ENCODE results near the gene ADAMTSL1.

The ADAMTSL1 gene

GRCh38 chr9:18811171-18811570 is 337.2 kb downstream of the ADAMTSL1 start:
- DNase-seq (ENCODE audit: low read depth, low spot score) = no peak

GRCh38 chr9:18819418-18819817 is 345.5 kb downstream of the ADAMTSL1 start:
- DNase-seq (ENCODE audit: low read depth, low spot score) = no peak

DNA sequence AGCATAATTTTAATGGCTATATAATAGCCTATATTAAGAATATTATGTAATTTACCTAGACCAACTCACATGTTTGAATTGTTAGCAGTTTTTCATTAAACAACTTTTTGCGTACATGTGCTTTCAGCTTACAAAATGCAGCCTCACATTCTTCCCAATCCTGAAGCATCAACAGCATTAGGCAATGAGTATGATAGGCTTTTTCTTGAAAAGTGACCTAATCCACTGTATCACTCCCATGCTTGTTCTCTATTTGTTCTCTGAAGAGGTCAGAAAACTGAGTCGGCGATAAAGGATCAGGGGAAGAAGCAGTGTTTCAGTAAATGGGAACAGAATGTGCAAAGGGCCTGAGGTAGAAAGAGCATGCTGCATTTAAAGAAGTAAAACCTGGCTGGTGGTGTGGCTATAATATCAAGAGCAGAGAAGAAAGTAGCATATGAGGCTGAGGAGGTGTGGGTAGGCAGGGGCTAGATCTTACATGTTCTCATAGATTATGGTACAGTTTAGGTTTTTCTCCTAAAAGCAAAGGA is 346.7 kb downstream of the ADAMTSL1 start:
- DNase-seq (ENCODE audit: low read depth, low spot score) = no peak

- no peak for DNase-seq (ENCODE audit: low read depth, low spot score)
Observed at GRCh38 chr9:18821788-18822187, 347.8 kb downstream of the ADAMTSL1 start.

GRCh38 chr9:18822850-18823249 is 348.9 kb downstream of the ADAMTSL1 start:
- no peak for DNase-seq (ENCODE audit: low read depth, low spot score)

DNA sequence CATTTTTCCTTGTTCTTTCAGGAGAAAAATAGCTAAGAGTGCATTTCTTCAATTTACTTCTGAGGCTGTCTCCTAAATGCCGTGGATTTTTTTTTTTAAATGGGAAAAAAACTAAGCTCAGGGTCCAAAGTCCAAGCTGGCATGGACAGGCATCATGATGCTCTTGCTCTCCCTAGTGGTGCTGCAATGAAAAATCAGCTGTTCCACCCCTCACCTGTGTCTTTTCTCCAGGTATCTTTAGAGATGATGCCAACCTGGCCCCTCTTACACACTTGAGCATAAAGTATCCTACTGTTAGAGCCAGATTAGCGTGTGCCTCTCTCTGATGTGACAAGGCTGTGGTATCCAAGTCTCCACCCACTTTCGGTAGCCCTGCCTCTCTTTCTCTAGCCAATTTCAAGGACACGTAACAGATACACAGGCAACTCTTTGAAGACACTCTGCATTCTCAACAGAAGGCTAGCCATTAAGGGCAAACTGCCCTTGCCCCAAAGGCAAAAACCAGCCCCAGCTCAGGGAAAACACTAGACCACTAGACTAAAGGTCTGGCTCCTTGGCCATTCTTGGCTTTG is 350.2 kb downstream of the ADAMTSL1 start:
- DNase-seq (ENCODE audit: low read depth, low spot score) = no peak

DNA sequence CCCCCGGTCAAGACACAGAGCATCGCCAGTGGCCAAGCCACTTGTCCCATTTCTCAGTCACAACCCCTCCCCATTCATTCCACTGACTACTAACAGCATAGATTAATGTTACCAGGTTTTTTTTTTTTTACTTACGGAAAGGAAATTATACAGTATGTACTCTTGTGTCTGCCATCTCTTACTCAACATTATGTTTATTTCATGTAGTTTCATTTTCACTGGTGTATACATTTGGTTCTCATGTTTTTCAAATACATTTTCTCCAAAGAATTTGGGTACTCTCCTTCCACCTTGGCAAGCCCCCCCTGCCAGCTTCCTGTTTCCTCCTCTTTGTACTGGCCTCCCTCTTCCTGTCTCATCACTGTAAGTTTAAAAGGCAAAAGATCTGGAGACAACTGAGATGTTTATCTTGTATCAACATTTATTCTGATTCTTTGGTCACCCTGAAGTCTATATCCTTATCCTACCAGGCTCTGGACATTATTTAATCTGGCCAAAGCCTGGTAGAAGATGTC is 351.8 kb downstream of the ADAMTSL1 start:
- DNase-seq (ENCODE audit: low read depth, low spot score) = no peak

GRCh38 chr9:18826248-18826647 is 352.3 kb downstream of the ADAMTSL1 start:
- DNase-seq (ENCODE audit: low read depth, low spot score) = no peak

DNA sequence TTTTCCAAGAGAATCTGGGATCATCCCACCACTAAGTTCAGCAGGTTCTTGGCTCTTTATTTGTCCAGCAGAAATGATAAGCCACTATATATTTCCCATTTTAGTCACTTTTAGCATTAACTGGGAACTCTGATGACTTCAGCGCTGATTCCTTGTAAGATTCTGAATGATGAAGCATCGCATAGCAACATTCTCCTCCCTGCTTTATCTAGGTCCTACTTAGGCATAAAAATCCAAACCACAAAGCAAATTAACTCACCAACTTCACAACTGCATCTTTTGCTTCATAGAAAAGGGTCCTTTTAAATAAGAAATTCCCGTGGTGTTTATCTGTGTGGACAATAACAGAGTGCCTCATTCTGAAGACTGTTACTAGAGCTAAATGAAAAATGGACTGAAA is 355.1 kb downstream of the ADAMTSL1 start:
- DNase-seq (ENCODE audit: low read depth, low spot score) = no peak

DNA sequence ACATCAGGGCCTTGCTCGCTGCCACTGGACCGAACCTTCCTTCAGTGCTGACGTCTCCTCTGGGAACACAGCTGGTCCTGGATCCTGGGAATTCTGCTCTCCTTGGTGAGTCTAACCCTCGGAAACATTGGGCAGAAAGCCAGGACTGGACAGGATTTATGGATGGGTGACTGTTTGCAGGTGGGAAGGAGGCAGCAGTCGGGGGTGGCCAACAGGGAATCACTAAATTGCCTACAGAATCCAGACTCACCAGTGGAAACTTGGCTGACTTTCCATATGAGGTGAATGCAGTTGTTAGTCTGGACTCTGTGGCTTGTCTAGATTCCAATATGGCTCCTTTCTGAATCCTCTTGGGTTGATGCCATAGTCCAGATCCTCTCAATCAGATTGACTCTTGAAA is 355.9 kb downstream of the ADAMTSL1 start:
- no peak for DNase-seq (ENCODE audit: low read depth, low spot score)

- DNase-seq (ENCODE audit: low read depth, low spot score) = no peak
Observed at GRCh38 chr9:18834740-18835361, 360.9 kb downstream of the ADAMTSL1 start.

DNA sequence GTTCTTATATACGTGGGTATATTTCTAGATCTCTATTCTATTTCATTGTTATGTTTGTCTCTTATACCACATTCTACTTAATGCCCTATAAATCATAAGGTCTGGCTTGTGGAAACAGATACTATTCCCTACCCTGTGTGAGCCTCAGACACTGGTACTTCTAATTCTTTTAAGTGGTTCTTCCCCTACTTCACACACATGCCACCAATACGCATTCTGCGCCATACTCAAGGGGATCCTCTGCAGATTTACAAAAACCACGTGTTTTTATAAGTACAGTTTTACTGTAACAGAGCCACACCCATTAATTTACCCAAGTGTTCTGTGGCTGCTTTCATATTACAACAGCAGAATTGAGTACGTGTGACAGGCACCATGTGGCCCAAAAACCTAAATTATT is 363.4 kb downstream of the ADAMTSL1 start:
- no peak for DNase-seq (ENCODE audit: low read depth, low spot score)

GRCh38 chr9:18847576-18848275 is 373.8 kb downstream of the ADAMTSL1 start:
- DNase-seq (ENCODE audit: low read depth, low spot score) = no peak

- no peak for DNase-seq (ENCODE audit: low read depth, low spot score)
Observed at GRCh38 chr9:18848657-18849056, 374.7 kb downstream of the ADAMTSL1 start.

DNA sequence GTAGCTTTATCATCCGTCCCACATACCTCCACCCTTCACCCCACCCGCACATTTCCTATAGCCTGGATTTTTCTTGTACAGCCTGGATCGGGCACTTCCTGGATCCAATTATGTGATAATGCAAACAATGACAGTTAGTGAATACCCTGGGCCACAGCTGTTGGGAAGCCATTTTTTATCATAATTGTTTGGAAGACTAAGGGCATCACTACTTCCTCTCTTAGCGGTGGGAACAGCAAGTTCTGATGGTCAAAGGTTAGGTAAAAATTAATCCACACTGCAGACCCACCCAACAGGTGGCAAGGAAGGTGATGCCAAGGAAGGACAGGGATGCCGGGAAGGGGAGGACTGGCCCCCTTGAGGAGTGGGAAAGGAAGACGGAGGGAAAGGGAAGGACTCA is 375.3 kb downstream of the ADAMTSL1 start:
- DNase-seq (ENCODE audit: low read depth, low spot score) = no peak

DNA sequence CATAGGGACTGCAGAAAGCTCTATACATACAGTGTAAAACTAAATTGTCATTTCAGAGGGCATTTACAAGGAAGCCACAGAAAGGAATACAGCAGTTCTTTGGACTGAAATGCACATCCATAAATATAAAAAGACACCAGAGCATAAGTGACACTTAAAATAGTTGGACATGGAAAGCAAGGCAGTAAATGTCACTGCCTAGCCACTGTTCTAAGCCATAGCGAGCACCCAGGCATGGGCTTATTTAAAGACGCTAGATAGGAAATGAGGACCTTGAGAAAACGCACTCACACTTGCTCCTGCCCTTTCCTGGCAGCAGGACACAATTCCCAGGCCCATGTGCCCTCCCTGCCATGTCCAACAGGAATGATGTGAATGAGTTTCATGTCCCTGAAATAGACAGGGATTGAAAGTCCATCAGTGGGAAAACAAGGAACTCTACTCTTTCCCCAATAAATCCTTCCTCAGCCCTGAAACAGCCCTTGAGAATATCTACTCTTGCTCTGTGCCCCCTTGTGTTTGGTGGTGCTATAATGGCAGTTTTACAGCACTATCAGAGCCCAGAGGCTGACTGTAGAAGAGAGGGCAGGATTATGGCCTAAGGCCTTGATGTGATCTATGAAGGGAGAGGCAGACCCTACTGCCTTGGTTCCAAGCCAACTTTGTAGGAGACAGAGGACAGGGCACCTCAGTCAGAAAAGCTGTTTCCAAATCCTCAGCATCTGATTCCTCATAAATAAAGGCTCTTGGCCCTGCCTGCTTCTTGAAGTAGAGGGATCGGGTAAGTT is 376.1 kb downstream of the ADAMTSL1 start:
- no peak for DNase-seq (ENCODE audit: low read depth, low spot score)

GRCh38 chr9:18851069-18851795 is 377.3 kb downstream of the ADAMTSL1 start:
- no peak for DNase-seq (ENCODE audit: low read depth, low spot score)

DNA sequence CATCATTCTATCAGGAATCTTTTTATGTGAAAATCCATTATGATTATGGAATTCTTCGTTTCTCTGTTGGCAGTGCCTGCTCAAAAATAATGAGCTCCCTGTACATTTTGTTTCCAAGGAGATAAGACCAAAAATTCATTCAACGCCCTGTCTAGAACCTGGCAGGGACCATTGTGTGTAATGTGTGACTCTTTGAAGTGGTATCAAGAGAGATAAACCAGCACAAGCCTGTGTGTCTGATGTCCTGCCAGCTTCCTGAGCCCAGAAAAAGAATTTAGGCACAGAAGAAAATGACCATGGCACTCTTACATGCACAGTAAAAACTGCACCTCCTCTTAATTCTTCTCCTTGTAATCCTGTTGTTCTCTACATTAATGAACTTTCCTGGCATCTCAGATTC is 381.7 kb downstream of the ADAMTSL1 start:
- DNase-seq (ENCODE audit: low read depth, low spot score) = no peak

DNA sequence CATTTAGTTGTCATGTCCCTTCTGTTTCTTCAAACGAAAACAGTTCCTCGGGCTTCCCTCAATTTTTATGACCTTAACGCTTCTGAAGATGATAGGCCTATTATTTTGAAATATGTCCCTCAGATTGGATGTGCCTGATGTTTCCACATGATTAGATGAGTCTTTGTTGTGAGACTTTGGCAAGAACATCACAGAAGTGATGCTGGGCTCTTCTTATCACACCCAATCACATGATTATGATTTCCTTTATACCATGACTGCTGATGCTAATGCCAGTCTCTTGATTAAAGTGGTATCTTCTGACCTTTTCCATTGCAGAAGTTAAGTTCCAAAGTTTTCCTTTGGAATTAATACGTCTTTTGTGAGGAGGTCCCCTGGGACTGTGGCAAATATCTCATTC is 383.4 kb downstream of the ADAMTSL1 start:
- no peak for DNase-seq (ENCODE audit: low read depth, low spot score)

DNA sequence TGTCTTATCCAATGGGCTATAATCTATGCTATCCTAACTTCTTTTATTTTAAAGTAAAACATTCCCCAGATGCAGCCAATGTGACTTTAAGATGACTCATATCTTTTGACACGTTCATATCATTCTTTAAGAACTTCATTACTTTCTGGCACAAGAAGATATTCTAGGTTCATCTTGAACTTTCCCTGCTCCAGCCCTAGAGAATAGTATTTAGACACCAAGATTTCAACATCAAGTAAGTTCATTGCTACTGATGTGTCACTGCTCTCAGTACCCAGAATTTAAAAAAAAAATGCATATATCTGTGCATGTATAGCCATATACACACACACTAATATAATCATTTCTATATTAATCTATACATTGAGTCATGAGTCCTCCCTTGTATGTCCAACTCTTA is 383.8 kb downstream of the ADAMTSL1 start:
- DNase-seq (ENCODE audit: low read depth, low spot score) = no peak
